Transverse colon (tissue), 4 donors: Measurements from ENCODE around the gene RAPGEF5. TPM values are rescaled to one million over a fixed set of nuclear protein-coding genes. Genes with fewer than 3 reads are reported as not detected.

Experiments used
- DNase-seq: peaks from one replicate; pipeline ENCODE4 v3.0.0-alpha.2; 2019
- H3K27ac ChIP-seq, 4 donors: fragments of 200-600 bp; sonication (generic); 2 replicates each; pipeline ENCODE4 v1.5.1; 2016 to 2018; ENCODE audit warnings: inconsistent platforms in 4 of 4
- H3K27me3 ChIP-seq: fragments of 200-600 bp; sonication (generic); 2 replicates; pipeline ENCODE4 v1.5.1; 2017; ENCODE audit warnings: inconsistent platforms
- H3K36me3 ChIP-seq, 4 donors: fragments of 200-600 bp; sonication (generic); 2 replicates each; pipeline ENCODE4 v1.5.1; 2017 to 2019; ENCODE audit warnings: inconsistent platforms in 4 of 4
- H3K4me1 ChIP-seq, 4 donors: fragments of 200-600 bp; sonication (generic); 2 replicates each; pipeline ENCODE4 v1.5.1; 2017 to 2020; ENCODE audit warnings: inconsistent platforms in 4 of 4
- H3K4me3 ChIP-seq, 4 donors: fragments of 200-600 bp; sonication (generic); 1 replicate in 1 of 4; 2 replicates in 3 of 4; pipeline versions ENCODE4 v1.5.1 to v1.6.1; 2017 to 2019; ENCODE audit warnings: inconsistent platforms in 4 of 4
- H3K9me3 ChIP-seq, 2 donors: fragments of 200-600 bp; sonication (generic); 2 replicates each; pipeline ENCODE4 v1.5.1; 2017 to 2019; ENCODE audit warnings: inconsistent platforms in 2 of 2
- EP300 ChIP-seq: sonication (generic); formaldehyde crosslinking; IDR thresholded peaks from one replicate; pipeline ENCODE4 v1.6.1; 2017; ENCODE audit warnings: antibody characterized with exemption, low read depth
- POLR2A ChIP-seq: fragments of 450-650 bp; IDR thresholded peaks from one replicate; pipeline ENCODE4 v1.6.1; 2016; ENCODE audit warnings: antibody characterized with exemption, mild to moderate bottlenecking, moderate library complexity
- POLR2AphosphoS5 ChIP-seq, 3 donors: sonication (generic); formaldehyde crosslinking; IDR thresholded peaks; one replicate each; pipeline ENCODE4 v1.6.1; 2016; ENCODE audit warnings: antibody characterized with exemption in 3 of 3
- WGBS, 2 donors: methylation state at CpG; one replicate each; pipeline ENCODE4 v1.1.5; 2018; ENCODE audit warnings: low coverage in 1 of 2; 5-methylcytosine and 5-hydroxymethylcytosine counted together
- in situ Hi-C, 4 donors: fragments of 200-750 bp; cut with MboI; loops; one replicate each; pipeline versions ENCODE4 v1.15.0 to v1.15.1; 2017; ENCODE audit warnings: low sequenced_read_pairs in 3 of 4, low pct_ligation_motif_present in 1 of 4, low pct_unique_long_range_greater_than_20kb in 1 of 4
- intact Hi-C: fragments of 100-400 bp; cut with DNase I; formaldehyde crosslinking; loops from one replicate; pipeline ENCODE4 v1.15.1; 2023; ENCODE audit warnings: low total_unique reads
- total RNA-seq, 4 donors: library from RNA; depleted of rRNA; stranded (reverse); fragments of >200 nt; gene quantifications; one replicate each; pipeline ENCODE4 v1.1.0, GENCODE V29; 2016
- TF ChIP-seq, protein P1 (sequence below), 5 experiments: fragments of 200-600 bp in 3 of 5; fragments of 450-650 bp in 2 of 5; sonication (generic) in 3 of 5; IDR thresholded peaks; 1 replicate in 2 of 5; 2 replicates in 3 of 5; pipeline ENCODE4 v1.5.1; 2016 to 2017; ENCODE audit warnings: antibody characterized with exemption in 5 of 5, inconsistent platforms in 3 of 5, mild to moderate bottlenecking in 2 of 5, moderate library complexity in 1 of 5

RAPGEF5 gene
- total RNA-seq, 4 donors from 2014 or later = 82.3 to 112 (median 100) TPM

DNA sequence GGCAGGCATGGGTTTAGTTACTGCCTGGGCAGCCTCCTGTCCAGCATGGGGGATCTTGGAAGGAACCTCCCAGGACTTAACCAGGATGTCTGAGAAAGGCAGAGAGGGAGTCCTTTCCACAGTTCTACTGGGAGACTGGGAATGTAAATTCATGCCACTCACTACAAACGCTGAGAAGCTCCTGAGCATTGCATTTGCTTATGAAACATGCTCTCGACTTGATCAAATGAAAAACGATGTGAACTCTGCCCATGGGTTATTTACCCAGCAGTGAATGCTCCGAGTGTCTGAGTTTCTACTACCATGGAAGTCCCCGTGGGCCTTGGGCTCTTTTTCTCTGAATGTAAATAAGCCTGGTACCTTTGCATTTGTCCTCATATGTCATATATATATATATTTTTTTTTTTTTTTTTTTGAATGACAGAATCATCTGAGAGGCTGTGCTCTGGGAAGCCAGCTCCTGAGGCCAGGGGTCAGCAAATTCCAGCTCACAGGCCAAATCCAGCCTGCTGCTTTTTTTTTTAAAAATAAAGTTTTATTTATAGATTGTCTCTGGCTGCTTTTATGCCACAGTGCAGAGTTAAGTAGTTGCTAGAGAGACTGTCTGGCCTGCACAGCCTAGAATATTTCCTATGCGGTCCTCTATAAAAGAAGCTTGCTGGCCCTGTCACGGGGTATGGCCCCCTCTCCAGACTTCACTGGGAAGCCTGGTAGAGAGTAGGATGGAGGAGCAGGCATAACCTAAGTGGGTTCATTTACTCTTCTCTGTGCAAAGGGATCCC lies 21.4 kb upstream of the RAPGEF5 start:
- in situ Hi-C loops = no loop called here
- Histone ChIP-seq H3K27me3 (no peaks in the 10 kb centered on the region), H3K4me3 (no peak overlapping the region), H3K36me3 (no peaks in the 10 kb centered on the region), H3K9me3 (no peaks in the 10 kb centered on the region), H3K27ac (no peak overlapping the region), H3K4me1 (peaks cover 0 to under 1% (median 0%) of the 10 kb centered on the region in 4 donors)
- 43 to 57% methylated on average over 4 to 7 of the region's 7 CpGs for WGBS, 2 donors
- no peak for TF ChIP-seq POLR2AphosphoS5 (IDR thresholded peaks at IDR 0.05)
- TF ChIP-seq, protein P1, sequence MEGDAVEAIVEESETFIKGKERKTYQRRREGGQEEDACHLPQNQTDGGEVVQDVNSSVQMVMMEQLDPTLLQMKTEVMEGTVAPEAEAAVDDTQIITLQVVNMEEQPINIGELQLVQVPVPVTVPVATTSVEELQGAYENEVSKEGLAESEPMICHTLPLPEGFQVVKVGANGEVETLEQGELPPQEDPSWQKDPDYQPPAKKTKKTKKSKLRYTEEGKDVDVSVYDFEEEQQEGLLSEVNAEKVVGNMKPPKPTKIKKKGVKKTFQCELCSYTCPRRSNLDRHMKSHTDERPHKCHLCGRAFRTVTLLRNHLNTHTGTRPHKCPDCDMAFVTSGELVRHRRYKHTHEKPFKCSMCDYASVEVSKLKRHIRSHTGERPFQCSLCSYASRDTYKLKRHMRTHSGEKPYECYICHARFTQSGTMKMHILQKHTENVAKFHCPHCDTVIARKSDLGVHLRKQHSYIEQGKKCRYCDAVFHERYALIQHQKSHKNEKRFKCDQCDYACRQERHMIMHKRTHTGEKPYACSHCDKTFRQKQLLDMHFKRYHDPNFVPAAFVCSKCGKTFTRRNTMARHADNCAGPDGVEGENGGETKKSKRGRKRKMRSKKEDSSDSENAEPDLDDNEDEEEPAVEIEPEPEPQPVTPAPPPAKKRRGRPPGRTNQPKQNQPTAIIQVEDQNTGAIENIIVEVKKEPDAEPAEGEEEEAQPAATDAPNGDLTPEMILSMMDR (IDR thresholded peaks at IDR 0.05) = no peak
- TF ChIP-seq POLR2A = no peak
- no peak for TF ChIP-seq EP300
- intact Hi-C loops = no loop called here
- no peak for DNase-seq

DNA sequence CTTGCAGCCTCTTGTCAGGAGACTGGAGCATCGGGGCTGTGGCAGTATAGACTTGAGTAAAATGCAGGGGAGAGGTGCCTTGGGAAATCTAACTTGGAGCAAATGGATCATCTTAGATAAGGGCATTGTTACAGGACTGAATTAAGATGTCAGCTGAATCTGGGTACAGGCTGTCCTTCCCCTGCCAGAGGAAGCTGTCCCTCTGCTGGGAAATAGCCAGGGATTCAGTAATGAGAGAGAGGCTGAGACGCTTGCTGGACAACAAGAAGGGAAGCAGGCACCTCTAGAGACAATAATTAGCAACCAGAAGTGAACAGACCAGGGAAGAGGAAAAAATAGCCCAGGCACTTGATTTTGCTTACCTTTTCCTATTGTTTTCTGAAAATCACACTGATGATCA lies 20.7 kb upstream of the RAPGEF5 start:
- DNase-seq = no peak
- Histone ChIP-seq H3K4me3 (no peak overlapping the region), H3K27me3 (no peaks in the 10 kb centered on the region), H3K36me3 (no peaks in the 10 kb centered on the region), H3K27ac (no peak overlapping the region), H3K9me3 (no peaks in the 10 kb centered on the region), H3K4me1 (peaks cover 0 to 4% (median 0%) of the 10 kb centered on the region in 4 donors)
- TF ChIP-seq POLR2AphosphoS5 (IDR thresholded peaks at IDR 0.05) (no peak), EP300 (no peak), POLR2A (no peak)
- TF ChIP-seq, protein P1 (IDR thresholded peaks at IDR 0.05) = no peak
- intact Hi-C loops (no loop called here), in situ Hi-C loops (no loop called here)
- 57 to 68% methylated on average over 1 to 2 of the region's 2 CpGs for WGBS, 2 donors

DNA sequence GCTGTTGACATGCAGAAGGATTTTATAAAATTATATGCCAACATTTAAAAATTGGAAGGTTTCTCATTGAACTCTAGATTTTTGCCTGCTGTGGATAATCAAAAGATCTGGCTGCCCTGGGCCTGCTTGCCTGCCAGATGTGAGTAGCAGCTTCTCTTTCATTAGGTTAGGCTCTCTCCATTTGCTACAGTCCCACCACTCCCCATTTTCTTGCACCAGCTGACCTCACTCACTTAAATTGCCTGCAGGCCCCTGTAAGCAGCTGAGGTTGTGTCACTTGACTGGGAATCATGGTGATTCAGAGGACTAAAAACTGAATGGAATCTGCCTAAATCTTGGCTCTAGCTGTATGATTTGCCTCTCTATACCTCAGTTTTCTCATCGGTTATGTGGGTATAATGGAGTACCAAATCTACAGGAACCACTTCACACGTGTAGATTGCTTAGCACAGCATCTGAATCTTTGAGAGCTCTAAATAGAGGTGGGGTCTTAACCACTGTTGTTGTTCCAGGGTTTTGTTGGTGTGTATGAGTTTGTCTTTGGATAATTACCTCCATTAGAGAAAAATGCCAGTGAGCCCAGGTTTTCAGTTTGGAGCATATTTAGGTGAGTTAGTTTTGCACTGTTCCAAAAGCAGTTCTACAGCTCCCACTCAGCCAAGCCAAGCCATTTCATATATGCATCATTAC lies 18.6 kb upstream of the RAPGEF5 start:
- 84% methylated on average over 2 of the region's 2 CpGs; no CpG with 5 or more reads in 1 of the 2 donors for WGBS, 2 donors
- no peaks in the 10 kb centered on the region for H3K9me3 ChIP-seq
- intact Hi-C loops = no loop called here

DNA sequence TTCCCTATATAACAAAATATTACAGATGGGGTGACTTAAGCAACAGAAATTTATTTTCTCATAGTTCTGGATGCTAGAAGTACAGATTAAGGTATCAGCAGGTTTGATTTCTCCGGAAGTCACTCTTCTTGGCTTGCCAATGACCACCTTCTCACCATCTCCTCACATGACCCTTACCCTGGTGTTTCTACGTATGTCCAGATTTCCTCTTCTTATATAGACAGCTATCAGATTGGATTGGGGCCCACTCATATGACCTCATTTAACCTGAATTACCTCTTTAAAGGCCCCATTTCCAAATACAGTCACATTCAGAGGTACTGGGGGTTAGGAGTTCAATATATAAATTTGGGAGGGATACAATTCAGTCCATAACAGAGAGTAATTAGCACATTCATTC lies 17.0 kb upstream of the RAPGEF5 start:
- no peaks in the 10 kb centered on the region for H3K36me3 ChIP-seq
- 79 to 83% methylated on average over 2 of the region's 2 CpGs for WGBS, 2 donors
- peaks cover 0 to 4% (median 0%) of the 10 kb centered on the region in 4 donors for H3K4me1 ChIP-seq
- H3K9me3 ChIP-seq = no peaks in the 10 kb centered on the region
- H3K27me3 ChIP-seq = no peaks in the 10 kb centered on the region
- H3K4me3 ChIP-seq = no peak overlapping the region
- intact Hi-C loops = no loop called here
- no peak overlapping the region for H3K27ac ChIP-seq
- in situ Hi-C loops = no loop called here
- DNase-seq = no peak
- TF ChIP-seq POLR2A (no peak), EP300 (no peak), POLR2AphosphoS5 (IDR thresholded peaks at IDR 0.05) (no peak)
- TF ChIP-seq, protein P1 (IDR thresholded peaks at IDR 0.05) = no peak

More for the DNA sequence above, 18.6 kb upstream of the RAPGEF5 start:
- DNase-seq = no peak
- Histone ChIP-seq H3K4me3 (no peak overlapping the region), H3K36me3 (no peaks in the 10 kb centered on the region), H3K27ac (no peak overlapping the region), H3K27me3 (no peaks in the 10 kb centered on the region), H3K4me1 (peaks cover 0 to 4% (median 0%) of the 10 kb centered on the region in 4 donors)
- TF ChIP-seq, protein P1 (IDR thresholded peaks at IDR 0.05) = no peak
- TF ChIP-seq POLR2AphosphoS5 (IDR thresholded peaks at IDR 0.05) = no peak
- TF ChIP-seq POLR2A = no peak
- TF ChIP-seq EP300 = no peak
- in situ Hi-C loops = no loop called here
